ENCODE results near the gene GTPBP1.

Gene GTPBP1

DNA sequence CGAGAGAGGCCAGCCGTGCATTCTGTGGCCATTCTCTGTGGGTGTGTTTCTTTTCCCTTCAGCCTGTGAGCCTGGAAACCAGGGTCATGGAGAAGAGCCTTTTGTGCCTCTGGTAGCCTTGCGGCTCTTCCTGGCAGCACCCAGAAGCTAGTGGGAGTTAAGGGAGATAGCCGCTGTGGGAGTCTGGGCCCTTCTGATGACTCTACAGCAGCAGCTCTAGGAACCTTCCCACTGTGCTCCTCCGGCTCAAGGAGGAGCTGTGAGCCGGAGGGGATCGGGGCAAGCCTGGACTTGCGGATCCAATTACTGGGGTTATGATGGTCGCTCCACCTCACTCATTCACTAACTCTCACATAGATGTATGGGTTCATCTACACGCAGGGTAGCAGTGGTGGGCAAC is 10.5 kb downstream of the GTPBP1 start:
- DNase-seq (ENCODE audit: low read depth): no peak
- TF ChIP-seq, protein P1, sequence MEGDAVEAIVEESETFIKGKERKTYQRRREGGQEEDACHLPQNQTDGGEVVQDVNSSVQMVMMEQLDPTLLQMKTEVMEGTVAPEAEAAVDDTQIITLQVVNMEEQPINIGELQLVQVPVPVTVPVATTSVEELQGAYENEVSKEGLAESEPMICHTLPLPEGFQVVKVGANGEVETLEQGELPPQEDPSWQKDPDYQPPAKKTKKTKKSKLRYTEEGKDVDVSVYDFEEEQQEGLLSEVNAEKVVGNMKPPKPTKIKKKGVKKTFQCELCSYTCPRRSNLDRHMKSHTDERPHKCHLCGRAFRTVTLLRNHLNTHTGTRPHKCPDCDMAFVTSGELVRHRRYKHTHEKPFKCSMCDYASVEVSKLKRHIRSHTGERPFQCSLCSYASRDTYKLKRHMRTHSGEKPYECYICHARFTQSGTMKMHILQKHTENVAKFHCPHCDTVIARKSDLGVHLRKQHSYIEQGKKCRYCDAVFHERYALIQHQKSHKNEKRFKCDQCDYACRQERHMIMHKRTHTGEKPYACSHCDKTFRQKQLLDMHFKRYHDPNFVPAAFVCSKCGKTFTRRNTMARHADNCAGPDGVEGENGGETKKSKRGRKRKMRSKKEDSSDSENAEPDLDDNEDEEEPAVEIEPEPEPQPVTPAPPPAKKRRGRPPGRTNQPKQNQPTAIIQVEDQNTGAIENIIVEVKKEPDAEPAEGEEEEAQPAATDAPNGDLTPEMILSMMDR (IDR thresholded peaks at IDR 0.05; ENCODE audit: low read length, missing control alignments): no peak

GRCh38 chr22:38716826-38717225 is 11.1 kb downstream of the GTPBP1 start:
- DNase-seq (ENCODE audit: low read depth): no peak
- TF ChIP-seq, protein P1 (IDR thresholded peaks at IDR 0.05; ENCODE audit: low read length, missing control alignments): no peak

More for the DNA sequence above, 10.5 kb downstream of the GTPBP1 start:
- no peak overlapping the region for H3K4me3 ChIP-seq (replicated peaks; ENCODE audit: low read depth, low read length)

GRCh38 chr22:38717244-38717643 is 11.5 kb downstream of the GTPBP1 start:
- DNase-seq (ENCODE audit: low read depth): no peak
- TF ChIP-seq, protein P1 (IDR thresholded peaks at IDR 0.05; ENCODE audit: low read length, missing control alignments): no peak
- no peak overlapping the region for H3K4me3 ChIP-seq (replicated peaks; ENCODE audit: low read depth, low read length)

More at GRCh38 chr22:38716826-38717225, 11.1 kb downstream of the GTPBP1 start:
- H3K4me3 ChIP-seq (replicated peaks; ENCODE audit: low read depth, low read length): no peak overlapping the region

DNA sequence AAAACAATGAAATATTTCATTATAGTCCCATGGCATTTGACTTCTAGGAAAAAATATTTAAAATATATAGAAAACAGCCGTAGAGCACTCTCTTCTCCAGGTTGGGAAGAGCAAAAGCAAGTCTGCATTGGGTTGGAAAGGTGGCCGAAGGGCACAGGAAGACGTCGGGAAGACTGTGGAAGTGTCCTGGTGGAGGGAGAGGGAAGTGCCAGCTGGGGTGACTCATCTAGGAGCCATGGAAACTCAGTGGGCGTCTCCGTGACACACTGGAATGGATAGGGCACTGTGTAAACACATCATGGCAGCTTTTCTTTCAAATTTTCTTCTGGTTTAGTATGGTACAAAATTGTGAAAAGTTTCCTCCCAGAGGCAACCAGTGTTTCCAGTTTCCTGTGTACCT is 12.7 kb downstream of the GTPBP1 start:
- DNase-seq (ENCODE audit: low read depth): peak; percentile 81
- TF ChIP-seq, protein P1 (IDR thresholded peaks at IDR 0.05; ENCODE audit: low read length, missing control alignments): peak; percentile 76
- H3K4me3 ChIP-seq (replicated peaks; ENCODE audit: low read depth, low read length): no peak overlapping the region

DNA sequence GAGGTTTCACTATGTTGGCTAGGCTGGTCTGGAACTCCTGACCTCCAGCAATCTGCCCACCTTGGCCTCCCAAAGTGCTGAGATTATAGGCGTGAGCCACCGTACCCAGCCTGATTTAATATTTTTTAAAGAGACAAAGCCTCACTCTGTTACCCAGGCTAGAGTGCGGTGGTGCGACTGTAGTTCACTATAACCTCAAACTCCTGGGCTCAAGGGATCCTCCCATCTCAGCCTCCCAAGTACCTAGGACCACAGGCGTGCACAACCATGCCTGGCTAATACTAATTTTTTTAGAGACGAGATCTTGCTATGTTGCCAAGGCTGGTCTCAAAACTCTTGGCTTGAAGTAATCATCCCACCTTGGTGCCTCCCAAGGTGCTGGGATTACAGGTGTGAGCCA is 13.5 kb downstream of the GTPBP1 start:
- DNase-seq (ENCODE audit: low read depth): no peak
- TF ChIP-seq, protein P1 (IDR thresholded peaks at IDR 0.05; ENCODE audit: low read length, missing control alignments): no peak
- H3K4me3 ChIP-seq (replicated peaks; ENCODE audit: low read depth, low read length): no peak overlapping the region

DNA sequence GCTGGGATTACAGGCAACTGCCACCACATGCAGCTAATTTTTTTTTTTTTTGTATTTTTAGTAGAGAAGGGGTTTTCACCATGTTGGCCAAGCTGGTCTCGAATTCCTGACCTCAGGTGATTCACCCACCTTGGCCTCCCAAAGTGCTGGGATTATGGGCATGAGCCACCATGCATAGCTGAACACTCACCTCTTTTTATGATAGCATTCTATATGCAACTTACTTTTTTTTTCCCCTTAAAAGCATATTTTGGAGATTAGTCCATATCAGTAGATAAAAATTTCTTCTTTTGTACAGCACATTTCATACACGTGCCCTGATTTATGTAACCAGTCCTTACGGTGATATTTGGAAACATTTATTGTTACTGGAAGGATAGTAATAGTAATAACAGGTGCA is 14.6 kb downstream of the GTPBP1 start:
- TF ChIP-seq, protein P1 (IDR thresholded peaks at IDR 0.05; ENCODE audit: low read length, missing control alignments): no peak
- no peak for DNase-seq (ENCODE audit: low read depth)
- H3K4me3 ChIP-seq (replicated peaks; ENCODE audit: low read depth, low read length): no peak overlapping the region

GRCh38 chr22:38721551-38721950 is 15.8 kb downstream of the GTPBP1 start:
- no peak overlapping the region for H3K4me3 ChIP-seq (replicated peaks; ENCODE audit: low read depth, low read length)
- no peak for DNase-seq (ENCODE audit: low read depth)
- TF ChIP-seq, protein P1 (IDR thresholded peaks at IDR 0.05; ENCODE audit: low read length, missing control alignments): no peak

Data from fibroblast of pulmonary artery (primary cell).